DOHH2 (cell line): ENCODE results near the gene HES7.

Source experiments
- EZH2phosphoT487 ChIP-seq: fragments of 200-600 bp; sonication (generic); IDR thresholded peaks from 2 replicates; pipeline ENCODE4 v1.6.1; 2017; ENCODE audit warnings: borderline replicate concordance, mild to moderate bottlenecking, antibody characterized with exemption, low read length, moderate library complexity, mixed read lengths
- TF ChIP-seq, protein P1 (sequence below): fragments of 200-600 bp; sonication (generic); IDR thresholded peaks from one replicate; pipeline ENCODE4 v1.5.1; 2014; ENCODE audit warnings: antibody characterized with exemption, mild to moderate bottlenecking, low read depth, low read length; ENCODE audit not compliant: poor library complexity, severe bottlenecking

DNA sequence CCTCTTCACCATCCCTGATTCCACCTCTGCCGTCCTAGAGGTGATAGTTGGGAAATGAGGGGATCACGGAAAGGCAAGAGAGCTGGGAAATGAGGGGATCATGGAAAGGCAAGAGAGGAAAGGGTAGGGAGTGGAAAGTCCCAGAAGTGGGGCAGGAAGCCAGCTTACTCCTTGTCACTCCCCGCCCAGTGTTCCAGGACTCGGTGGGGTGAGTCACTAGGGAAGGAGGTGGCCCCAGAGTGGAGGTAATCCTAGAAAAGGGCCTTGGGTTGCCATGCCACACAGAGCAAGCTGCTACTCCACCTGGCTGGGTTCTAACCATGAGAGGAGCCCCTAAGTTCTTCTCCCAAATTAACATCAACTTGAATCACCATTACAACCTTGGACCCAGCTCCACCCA is 20.4 kb downstream of the HES7 start:
- TF ChIP-seq, protein P1, sequence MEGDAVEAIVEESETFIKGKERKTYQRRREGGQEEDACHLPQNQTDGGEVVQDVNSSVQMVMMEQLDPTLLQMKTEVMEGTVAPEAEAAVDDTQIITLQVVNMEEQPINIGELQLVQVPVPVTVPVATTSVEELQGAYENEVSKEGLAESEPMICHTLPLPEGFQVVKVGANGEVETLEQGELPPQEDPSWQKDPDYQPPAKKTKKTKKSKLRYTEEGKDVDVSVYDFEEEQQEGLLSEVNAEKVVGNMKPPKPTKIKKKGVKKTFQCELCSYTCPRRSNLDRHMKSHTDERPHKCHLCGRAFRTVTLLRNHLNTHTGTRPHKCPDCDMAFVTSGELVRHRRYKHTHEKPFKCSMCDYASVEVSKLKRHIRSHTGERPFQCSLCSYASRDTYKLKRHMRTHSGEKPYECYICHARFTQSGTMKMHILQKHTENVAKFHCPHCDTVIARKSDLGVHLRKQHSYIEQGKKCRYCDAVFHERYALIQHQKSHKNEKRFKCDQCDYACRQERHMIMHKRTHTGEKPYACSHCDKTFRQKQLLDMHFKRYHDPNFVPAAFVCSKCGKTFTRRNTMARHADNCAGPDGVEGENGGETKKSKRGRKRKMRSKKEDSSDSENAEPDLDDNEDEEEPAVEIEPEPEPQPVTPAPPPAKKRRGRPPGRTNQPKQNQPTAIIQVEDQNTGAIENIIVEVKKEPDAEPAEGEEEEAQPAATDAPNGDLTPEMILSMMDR, result no peak
- no peak for TF ChIP-seq EZH2phosphoT487
